ENCODE data around the gene ZFPL1.
"Not testable (repeated sequence)": the region's sequence is repeated elsewhere in the genome, so short reads cannot be mapped to it uniquely, and the experiment has no call there.

Gene ZFPL1

DNA sequence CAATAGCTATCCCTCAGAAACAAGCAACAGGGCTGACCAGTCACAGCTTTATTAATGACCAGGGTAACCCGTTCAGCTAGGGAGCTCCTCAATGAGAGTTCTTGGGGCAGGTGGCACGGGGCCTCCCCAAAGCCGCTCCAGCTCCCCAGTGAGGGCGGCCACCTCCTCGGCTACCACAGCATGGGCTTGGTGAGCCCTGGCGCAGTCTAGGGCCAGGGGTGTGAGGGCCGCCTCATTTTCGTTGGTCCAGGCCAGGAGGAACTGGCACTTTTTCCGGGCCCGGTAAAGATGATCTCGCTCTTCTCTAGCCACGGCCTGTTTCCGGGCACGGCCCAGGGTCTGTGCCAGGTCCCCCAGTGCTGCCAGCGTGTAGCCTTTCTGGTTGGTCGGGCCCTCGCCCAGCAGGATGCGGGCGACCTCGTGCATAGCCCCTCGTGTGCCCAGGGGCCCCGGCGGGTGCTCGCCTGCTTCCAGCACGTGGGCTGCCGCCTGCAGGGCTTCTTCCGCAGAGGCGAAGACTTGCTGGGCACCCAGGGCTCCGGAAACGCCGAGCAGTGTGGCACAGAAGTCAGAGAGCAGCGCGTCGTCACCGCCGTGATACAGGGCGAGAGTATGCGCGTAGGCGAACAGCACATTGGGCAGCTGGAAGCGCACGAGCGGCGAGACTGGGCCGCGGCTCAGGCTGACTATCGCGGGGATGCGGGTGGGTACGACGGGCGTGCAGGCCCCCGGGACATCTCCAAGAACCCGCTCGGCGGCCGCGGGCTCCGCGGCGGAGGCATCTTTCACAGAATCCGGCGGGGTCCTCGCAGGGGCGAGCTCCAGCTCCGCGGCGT, 32.6 kb downstream of the ZFPL1 start:
- no peak for DNase-seq

DNA sequence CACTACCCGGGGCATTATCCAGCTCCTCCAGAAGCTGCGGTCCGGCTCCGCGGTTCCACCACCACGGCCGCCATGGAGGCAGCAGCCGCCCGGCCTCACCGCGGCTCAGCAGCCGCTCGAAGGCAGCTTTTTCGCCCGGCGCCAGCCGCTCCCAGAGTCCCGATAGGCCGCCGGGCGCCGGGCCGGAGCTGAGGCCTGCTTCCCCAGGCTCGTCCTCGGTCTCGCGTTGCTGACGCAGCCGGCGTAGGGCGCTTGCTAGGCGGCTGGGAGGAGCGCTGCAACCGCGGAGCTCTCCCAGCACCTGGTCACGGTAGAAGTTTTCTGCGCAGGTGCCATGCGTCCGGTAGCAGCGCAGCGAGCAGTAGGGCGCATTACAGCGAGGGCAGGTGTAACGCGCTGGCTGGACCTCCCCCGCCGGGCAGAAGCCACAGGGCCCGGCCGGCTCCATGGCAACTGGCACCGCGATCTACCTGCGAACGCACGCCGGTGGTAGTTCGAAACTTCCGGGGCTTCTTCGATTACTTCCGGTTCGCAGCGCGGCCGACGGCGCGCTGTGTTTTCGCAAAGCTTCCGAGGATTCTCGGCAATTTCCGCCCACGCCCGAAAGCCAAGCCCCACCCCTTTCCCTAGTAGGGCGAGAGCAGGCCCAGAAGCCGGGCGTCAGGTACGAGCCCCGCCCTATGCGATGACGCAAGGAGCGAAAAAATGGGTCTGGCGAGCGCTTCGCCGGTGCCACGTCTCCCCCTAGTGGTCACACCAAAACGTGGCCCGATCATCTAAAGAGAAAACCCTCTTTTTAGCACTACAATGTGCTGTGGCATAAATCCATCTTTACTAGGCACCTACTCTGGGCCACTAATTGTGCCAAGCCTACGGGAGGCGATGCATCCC, 33.4 kb downstream of the ZFPL1 start, which contains the start of gene ZNHIT2:
TSS of gene ZNHIT2 (minus strand) at position 496 of the 891 bp plus-strand sequence. CDS start at position 448, 48 bp downstream.
- peak; percentile 99 for DNase-seq

GRCh38 chr11:65118097-65118837, 34.2 kb downstream of the ZFPL1 start:
- DNase-seq = no peak

- DNase-seq = not testable (repeated sequence)
Measured at GRCh38 chr11:65118891-65119669, 35.1 kb downstream of the ZFPL1 start.

- no peak for DNase-seq
Measured at GRCh38 chr11:65119670-65119995, 35.6 kb downstream of the ZFPL1 start.

- DNase-seq = no peak
Measured at GRCh38 chr11:65120831-65121230, 36.8 kb downstream of the ZFPL1 start.

DNA sequence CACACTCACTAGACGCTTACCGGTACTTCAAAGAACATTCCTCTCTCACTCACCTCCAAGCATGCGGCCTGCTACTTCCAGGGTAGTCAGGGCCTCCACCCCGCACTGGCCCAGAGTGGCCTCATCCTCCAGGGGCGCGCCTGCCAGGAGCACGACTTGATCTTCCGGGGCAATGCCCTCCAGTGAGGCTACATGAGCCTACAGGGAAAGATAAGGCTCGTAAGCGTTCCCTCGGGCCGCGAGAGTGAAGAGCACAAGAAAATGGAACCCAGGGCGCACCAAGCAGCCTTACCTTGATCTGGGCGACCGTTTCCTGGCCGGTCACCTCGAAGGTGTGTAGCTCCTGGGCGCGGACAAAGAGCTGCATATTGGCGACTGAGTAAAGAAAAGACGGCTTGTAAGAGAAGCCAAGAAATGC, 37.4 kb downstream of the ZFPL1 start:
- no peak for DNase-seq

- peak; percentile 98 for DNase-seq
Measured at GRCh38 chr11:65121865-65122696, 38.1 kb downstream of the ZFPL1 start, which contains the start of the genes FAU and MRPL49. Gene FAU (minus strand): TSS chr11:65122134. CDS start chr11:65121813, 321 bp downstream. Gene MRPL49 (plus strand): TSS chr11:65122321. CDS start chr11:65122347, 26 bp downstream.

- DNase-seq = no peak
Measured at GRCh38 chr11:65124480-65125196, 40.6 kb downstream of the ZFPL1 start.

- no peak for DNase-seq
Measured at GRCh38 chr11:65125197-65126056, 41.4 kb downstream of the ZFPL1 start.

- DNase-seq = no peak
Measured at GRCh38 chr11:65126624-65127274, 42.7 kb downstream of the ZFPL1 start.

- DNase-seq = no peak
Measured at GRCh38 chr11:65127473-65128181, 43.6 kb downstream of the ZFPL1 start.

DNA sequence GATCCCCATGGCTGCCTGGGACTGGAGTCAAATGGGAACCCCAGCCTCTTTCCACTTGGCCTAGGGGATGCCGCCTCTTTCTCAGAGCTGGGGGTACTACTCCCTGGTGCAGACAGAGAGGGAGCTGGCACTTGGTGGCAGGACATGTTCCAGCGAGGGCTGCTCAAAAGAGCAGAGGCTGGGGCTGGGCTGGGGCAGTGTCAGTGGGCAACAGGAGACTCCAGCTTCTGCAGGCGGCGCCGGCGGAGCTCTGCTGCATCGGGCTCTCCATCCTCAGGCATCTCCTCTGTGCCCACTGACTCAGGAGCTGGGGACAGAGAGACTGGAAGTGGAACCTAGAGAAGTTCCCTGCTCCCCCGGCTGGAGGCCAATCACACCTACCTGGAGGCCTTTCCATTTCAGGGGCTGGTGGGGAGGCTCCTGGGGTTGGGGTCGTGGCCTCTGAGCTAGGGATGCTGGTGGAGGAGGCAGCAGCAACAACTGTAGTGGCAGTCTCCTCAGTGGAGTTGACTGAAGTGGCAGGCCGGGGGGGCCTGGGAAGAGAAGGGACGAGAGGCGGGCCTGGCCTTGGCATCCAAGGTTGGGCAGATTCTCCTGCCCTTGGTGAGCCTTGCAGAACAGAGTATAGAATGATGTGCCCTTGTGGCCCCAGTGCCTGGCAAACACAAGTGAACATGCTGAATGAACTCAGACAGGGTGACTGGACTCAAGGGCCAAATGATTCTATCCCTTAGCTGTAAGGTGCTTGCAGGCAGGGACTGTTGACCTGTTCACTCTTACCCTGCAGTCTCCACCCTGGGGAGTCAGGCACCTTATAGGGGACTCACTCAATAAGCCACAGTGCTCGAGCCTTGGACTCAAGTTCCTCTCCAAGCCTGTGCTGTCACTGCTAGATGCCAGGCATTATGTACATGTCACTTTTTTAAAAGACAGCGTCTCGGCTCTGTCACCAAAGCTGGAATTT, 44.4 kb downstream of the ZFPL1 start:
- DNase-seq = no peak

GRCh38 chr11:65129649-65130441, 45.8 kb downstream of the ZFPL1 start:
- DNase-seq = no peak

DNA sequence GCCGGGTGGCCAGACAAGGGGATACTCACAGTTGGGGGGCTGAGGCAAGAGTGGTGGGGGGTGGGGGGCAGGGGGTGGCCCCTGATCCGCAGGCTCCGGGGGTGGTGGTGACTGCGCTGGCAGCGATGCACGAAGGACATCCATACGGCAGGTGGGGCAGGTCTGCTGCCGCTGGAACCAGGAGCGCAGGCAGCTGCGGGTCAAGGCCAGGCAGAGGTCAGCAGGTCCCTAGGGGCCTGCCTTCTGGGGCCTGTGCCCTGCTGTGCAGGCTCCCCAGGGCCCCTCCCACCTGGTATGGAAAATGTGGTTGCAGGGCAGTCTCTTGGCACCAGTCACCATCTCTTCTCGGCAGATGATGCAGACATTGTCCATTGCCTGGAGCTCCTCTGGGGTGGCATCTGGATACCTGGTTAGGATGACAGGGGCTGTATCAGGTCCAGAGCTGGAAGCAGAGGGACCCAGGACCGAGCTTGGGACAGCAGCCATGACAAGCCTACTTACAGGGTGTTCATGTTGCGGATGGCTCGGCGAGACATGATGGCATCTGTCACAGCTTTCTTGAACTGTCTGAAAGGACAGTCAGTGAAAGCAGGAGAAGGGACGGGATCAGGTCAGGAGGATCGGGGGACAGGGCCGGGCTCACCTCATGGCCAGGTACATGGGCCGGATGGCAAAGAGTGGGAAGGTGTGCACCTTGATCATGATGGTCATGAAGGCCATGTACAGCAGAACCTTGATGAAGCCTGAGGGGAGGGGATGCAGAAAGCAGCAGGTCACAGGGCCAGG, 46.8 kb downstream of the ZFPL1 start:
- no peak for DNase-seq

Measured in NCI-H1436 (cell line).